ENCODE measurements around the gene FAM83E.
"Not testable (repeated sequence)": the region's sequence is repeated elsewhere in the genome, so short reads cannot be mapped to it uniquely, and the experiment has no call there.

FAM83E gene

DNA sequence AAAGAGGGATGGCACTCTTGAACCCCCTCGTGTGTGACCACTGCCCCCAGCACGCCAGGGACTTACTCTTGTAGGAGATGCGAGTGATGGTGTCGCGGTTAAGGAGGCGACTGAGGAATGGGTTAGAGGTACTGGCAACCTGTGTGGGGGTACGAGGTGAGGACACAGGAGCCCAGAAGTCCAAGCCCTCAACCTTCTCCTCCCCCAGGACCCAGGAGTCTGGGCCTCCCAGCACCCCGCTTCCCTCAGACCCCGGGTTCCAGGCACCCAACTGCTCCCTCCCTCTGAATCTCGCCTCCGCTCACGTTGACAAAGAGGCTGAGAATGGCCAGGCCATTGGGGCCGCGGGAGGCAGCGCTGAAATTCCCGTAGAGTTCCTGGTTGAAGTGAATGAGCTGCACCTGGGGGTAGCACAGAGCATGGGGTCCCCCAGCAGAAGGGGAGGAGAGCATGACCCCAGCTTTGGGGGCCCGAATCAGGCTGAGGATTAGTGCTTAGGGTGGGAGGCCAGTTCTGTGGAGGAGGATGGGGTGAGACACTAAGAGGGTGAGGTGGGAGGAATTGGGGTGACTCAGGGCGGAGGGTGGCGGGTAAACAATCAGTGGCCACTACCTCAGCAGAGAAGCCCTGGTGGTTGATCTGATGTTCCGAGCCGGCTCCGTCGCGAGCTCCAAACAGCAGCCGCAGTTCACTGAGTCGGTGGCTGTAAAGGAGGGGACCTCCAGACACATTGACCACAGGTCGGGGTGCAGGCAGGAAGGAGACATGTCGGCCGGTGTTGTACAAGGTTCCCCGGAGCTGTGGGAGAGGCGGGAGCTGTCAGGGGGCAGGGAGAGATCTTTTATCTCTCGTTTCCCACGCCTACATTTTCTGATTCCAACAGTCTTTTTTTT lies 24.9 kb upstream of the FAM83E start:
- DNase-seq (ENCODE audit: low spot score), result no peak

- DNase-seq (ENCODE audit: low spot score), result peak; percentile 31
These were observed 24.0 kb upstream of the FAM83E start for GRCh38 chr19:48638831-48639381.

DNA sequence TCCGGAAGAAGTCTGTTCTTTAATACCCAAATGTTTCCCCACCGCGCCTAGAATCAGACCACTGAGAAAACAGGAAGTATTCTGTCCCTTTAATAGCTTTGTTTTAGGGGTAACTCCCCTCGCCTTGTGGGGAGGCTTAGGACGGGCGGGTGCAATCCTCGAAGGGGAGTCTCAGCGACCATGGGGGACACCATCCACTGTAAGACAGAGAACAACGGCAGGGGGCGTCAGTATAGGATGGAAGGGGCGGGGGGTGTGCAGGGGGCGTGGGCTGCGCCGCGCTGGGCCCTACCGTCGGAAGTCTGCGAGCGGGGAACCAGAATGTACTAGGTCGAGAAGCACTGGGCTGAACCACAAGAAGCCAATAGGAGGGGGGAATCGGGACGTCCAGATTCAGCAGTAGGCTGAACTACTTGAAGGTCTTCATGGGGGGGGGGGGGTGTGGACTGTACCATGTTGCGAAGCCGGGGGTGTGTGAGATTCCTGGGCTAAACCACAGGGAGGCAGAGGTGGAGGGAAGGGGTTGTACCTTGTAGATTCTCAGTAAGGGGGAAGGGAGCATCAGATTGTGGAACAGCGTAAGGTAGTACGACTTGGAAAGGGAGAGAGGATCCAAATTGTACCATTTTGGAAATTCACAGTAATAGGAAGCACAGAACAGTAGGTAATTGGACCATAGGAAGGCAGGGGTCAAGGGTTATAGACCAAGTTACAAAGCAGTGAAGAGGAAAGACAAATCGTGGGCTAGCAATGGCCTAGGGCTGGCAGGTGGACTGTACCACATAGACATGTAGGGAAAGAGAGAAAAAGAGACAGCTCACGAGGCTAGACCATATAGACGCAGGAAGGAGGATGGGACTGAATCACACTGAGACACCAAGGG lies 23.3 kb upstream of the FAM83E start:
- DNase-seq (ENCODE audit: low spot score), result peak; percentile 64

DNA sequence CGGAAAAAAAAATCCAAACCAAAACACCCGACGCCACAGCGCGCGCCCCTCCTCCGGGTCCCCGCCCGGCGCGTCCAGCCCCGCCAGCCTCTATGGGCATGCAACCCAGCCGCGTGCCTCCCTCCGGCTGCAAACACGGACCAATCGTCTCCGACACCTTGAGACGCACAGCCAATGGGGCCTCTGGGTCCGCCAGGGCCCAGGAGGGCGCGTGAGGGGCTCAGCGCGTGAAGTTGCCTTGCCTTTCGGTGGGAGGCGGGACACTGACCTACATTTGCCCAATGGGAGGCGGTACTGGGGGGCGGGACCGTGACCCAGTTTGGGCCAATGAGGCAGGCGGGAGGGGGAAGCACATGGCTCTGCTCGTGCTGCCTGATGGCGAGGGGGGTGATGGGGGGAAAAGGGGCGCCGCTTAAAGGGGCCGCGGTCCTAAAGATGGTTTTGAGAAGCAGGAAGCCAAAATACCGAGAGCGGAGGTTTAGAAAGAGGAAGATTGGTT lies 22.6 kb upstream of the FAM83E start:
- peak; percentile 84 for DNase-seq (ENCODE audit: low spot score)

DNA sequence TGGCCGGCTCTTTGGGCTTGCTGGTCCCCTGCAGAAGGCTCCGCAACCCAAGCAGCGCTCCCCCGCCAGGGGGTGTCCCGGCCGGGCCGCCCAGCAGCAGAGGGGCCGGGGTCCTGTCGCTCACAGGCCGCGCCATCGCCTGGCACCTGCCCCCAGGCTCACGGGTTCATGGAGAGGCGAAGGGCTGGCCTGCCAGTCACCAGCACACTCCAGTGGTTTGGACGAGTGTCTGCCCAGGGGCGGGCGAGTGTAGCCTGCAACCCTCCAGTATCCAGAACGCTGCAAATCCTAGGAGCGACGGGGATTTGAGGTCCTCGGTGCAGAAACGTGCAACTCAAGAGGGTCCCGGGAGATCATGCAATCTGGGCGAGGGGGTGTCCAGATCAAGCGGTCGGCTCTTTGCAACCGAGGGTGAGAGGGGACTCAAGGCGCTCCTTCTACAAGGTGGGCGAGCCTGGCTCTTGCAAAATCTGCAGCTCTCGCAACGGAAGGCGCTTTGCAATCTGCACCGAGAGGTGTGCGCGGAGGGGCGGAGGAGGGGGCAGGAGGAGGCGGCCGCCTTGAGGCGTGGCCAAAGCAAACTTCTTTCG lies 22.1 kb upstream of the FAM83E start, which contains the start of gene DBP:
Gene DBP, minus strand, starts transcription at position 521 of the 590 bp plus-strand sequence. Its CDS starts 385 bp downstream, at position 136.
- DNase-seq (ENCODE audit: low spot score), result no peak

DNA sequence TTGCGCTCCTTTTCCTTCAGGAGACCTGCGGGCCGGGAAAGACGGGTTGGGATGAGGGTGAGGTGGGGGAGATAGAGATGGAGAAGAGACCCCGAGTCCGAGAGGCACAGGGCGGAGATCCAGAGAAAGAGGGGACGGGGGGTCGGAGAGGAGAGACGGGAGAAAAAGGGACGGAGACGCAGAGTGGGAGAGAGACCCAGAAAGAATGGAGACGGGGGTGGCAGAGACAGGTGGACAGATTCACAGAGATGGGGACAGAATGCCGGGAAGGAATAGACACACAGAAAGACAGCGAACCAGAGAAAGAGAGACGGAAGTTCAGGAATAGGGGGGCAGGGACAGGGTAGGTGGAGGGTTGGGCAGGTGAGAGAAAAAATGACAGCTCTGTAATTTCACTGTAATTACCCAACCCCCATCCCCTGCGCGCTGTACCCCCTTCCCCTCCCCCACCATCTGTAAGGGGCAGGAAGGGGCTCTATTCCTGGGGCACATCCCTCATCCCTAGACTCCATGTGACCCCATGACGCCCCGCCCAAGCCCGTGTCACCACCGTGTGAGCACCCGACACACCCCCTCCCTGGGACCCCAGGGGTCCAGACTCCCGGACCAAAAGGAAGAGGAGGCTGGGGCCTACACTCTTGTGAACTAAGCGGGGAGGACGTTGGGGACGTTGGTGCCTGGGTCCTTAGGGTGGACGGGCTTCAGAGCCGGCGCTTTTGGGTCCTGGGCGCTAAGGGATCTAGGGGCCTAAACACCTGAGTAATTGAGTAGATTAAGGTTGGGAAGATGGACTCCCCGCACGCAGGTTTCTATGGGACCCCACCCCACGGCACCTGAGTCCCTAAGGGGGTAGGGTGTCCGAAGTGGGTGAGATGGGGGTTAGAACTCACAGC lies 21.3 kb upstream of the FAM83E start:
- no peak for DNase-seq (ENCODE audit: low spot score)

DNA sequence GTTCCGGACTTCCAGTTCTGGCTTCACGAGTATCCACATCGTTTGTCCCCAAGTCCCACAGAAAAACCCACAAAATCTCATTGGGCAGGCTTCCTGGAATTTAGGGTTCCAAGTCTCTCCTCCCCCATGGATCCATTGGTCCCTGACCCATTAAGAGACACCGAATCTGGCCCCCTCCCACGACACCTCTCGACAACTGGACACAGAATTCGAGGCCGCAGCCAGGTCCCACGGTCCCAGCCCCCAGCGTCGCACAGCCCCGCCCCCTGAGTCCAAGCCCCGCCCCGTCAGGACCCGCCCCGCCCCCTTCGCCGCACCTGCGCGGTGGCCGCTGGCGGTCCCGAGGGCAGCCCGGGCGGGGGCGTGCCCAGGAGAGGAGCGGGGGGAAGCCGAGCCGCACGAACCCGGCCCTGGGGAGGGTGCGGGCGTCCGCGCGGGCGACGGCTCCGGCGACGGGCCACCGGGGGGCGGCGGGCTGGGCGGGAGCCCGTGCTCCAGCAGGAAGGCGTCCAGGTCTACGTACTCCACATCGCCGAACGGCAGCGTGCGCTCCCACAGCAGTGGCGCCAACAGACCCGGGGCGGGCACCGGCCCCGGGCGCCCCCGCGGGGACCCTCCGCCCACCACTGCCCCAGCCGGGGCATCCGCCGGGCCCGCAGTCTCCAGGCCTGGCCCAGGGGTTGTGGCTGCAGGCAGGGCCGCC lies 20.5 kb upstream of the FAM83E start:
- DNase-seq (ENCODE audit: low spot score), result peak; percentile 83

DNA sequence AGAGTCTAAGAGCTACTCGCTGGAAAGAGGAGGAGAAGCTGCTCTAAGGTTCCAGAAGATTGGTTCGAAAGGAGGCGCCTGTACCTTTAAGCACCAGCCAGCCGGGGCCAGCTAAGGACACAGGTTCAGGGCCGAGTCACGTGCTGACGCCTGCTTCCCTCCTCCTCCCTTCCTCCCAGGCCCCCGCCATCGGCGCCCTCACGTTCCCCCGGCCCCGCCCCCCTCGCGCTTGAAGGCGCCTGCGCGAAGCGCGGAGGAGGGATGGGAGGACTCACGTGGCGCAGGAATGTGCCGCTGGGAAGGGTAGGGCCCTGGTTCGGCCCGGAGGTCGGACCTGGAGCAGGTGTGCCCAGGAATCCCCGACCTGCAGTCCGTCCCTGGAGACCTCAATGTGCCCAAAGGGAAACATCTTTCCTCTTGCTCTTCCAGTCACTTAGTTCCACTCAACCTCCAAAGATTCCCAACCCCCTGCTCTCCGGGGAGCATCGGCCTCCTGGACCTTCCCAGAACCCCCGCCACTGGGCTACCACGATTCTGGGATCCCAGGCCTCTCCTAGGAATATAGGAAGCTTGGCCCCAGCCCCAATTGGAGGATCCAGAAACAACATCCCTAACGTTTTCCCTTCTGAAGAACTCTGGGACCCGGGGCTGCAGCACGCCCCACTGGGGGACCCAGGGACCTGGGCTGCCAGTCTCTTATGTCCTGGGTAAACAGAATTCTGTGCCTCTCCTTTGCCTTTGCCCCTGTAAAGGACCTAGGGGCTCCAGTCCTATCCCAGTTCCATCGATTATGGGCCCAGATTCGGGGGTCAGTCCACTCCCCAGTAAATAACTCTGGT lies 19.8 kb upstream of the FAM83E start:
- peak; percentile 97 for DNase-seq (ENCODE audit: low spot score)

GRCh38 chr19:48634036-48634342 lies 19.1 kb upstream of the FAM83E start:
- DNase-seq (ENCODE audit: low spot score), result no peak

GRCh38 chr19:48633148-48634035 lies 18.5 kb upstream of the FAM83E start:
- DNase-seq (ENCODE audit: low spot score), result peak; percentile 58

GRCh38 chr19:48632692-48633147 lies 17.8 kb upstream of the FAM83E start:
- peak; percentile 66 for DNase-seq (ENCODE audit: low spot score)

- not testable (repeated sequence) for DNase-seq (ENCODE audit: low spot score)
These were observed 17.4 kb upstream of the FAM83E start for GRCh38 chr19:48632286-48632685.

DNA sequence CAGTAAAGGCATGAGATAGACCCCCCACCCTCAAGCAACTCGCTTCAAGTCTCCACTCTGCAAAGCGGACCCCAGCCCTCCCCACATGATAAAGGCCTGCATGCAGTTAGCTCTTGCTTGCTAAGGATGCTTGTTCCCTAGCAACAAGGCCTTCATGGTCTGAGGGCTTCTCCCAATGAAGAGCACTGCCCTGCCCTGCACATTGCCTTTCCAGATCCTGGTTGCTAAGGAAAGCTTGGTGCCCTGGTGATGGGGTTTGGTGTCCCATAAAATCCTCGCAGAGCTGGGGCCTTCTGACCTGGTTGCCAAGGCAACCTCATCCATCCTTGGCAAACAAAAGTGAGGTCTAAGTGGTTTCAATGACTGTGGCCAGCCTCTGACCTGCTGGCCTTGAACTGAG lies 16.3 kb upstream of the FAM83E start:
- no peak for DNase-seq (ENCODE audit: low spot score)

GRCh38 chr19:48630296-48631063 lies 15.6 kb upstream of the FAM83E start:
- DNase-seq (ENCODE audit: low spot score), result peak; percentile 88

DNA sequence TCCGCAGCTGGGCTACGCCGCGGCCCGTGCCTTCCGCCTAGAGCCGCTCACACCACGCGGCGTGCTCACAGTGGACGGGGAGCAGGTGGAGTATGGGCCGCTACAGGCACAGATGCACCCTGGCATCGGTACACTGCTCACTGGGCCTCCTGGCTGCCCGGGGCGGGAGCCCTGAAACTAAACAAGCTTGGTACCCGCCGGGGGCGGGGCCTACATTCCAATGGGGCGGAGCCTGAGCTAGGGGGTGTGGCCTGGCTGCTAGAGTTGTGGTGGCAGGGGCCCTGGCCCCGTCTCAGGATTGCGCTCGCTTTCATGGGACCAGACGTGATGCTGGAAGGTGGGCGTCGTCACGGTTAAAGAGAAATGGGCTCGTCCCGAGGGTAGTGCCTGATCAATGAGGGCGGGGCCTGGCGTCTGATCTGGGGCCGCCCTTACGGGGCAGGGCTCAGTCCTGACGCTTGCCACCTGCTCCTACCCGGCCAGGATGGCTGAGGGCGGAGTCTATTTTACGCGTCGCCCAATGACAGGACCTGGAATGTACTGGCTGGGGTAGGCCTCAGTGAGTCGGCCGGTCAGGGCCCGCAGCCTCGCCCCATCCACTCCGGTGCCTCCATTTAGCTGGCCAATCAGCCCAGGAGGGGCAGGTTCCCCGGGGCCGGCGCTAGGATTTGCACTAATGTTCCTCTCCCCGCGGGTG lies 14.9 kb upstream of the FAM83E start:
- DNase-seq (ENCODE audit: low spot score), result peak; percentile 58

DNA sequence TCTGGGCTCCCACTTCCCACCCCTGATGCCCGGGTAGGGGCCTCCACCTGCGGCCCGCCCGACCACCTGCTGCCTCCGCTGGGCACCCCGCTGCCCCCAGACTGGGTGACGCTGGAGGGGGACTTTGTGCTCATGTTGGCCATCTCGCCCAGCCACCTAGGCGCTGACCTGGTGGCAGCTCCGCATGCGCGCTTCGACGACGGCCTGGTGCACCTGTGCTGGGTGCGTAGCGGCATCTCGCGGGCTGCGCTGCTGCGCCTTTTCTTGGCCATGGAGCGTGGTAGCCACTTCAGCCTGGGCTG lies 14.4 kb upstream of the FAM83E start:
- no peak for DNase-seq (ENCODE audit: low spot score)
